Measurements from ENCODE around the gene GLP1R. TPM values are rescaled to one million over a fixed set of nuclear protein-coding genes. Genes with fewer than 3 reads are reported as not detected.

Gene GLP1R
- total and polyA plus RNA-seq, 2 of the 13 experiments (the other 11 are each of a cell fraction or from before 2014, with no cell fraction given) = not detected

DNA sequence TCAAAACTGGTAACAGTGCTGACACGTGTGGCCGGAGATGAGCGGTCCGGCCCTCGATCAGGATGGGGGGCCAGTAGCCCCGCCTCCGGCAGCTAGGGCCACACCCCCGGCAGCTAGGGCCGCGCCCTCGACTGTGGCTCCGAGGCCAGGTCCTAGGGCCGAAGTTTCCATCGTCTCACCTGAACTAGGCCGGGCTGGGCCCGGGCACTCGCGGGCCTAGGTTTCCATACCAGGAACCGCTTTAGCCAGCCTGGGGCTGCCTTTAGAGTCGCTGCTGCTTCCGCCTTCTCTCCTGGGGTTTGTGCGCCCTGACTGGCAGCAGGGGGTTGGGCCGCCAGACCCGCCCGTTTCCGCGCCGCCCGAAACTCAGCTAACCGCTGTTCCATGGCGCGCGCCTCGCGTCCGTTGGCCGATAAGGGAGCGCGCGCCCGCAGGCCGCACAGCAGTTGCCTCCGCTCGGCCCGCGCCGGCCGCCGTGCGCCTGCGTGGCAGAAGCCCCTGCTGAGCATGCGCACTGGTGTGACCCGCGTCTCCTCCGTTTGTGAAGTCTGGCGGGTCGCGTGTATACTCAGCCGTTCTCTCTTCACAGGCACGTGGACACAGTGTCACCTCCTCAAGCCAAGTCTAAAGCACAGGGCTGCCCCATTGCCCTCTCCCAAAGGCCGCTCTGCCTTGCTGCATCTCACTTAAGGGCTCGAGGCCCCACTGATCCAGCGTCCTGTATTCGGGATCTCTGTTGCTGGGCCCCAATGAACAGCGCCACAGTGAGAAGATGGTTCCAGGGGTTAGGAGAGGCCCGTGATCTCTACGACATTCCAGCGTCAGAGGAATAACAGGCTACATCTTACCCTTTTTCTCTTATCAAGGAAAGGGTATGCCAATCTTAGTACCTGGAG is 66.4 kb downstream of the GLP1R start, which contains the start of gene SAYSD1 (continued):
- TF ChIP-seq, protein P1, sequence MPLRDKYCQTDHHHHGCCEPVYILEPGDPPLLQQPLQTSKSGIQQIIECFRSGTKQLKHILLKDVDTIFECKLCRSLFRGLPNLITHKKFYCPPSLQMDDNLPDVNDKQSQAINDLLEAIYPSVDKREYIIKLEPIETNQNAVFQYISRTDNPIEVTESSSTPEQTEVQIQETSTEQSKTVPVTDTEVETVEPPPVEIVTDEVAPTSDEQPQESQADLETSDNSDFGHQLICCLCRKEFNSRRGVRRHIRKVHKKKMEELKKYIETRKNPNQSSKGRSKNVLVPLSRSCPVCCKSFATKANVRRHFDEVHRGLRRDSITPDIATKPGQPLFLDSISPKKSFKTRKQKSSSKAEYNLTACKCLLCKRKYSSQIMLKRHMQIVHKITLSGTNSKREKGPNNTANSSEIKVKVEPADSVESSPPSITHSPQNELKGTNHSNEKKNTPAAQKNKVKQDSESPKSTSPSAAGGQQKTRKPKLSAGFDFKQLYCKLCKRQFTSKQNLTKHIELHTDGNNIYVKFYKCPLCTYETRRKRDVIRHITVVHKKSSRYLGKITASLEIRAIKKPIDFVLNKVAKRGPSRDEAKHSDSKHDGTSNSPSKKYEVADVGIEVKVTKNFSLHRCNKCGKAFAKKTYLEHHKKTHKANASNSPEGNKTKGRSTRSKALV (CRISPR knock-in tag; IDR thresholded peaks at IDR 0.05) = peak; percentile 98
- TF ChIP-seq, protein P2, sequence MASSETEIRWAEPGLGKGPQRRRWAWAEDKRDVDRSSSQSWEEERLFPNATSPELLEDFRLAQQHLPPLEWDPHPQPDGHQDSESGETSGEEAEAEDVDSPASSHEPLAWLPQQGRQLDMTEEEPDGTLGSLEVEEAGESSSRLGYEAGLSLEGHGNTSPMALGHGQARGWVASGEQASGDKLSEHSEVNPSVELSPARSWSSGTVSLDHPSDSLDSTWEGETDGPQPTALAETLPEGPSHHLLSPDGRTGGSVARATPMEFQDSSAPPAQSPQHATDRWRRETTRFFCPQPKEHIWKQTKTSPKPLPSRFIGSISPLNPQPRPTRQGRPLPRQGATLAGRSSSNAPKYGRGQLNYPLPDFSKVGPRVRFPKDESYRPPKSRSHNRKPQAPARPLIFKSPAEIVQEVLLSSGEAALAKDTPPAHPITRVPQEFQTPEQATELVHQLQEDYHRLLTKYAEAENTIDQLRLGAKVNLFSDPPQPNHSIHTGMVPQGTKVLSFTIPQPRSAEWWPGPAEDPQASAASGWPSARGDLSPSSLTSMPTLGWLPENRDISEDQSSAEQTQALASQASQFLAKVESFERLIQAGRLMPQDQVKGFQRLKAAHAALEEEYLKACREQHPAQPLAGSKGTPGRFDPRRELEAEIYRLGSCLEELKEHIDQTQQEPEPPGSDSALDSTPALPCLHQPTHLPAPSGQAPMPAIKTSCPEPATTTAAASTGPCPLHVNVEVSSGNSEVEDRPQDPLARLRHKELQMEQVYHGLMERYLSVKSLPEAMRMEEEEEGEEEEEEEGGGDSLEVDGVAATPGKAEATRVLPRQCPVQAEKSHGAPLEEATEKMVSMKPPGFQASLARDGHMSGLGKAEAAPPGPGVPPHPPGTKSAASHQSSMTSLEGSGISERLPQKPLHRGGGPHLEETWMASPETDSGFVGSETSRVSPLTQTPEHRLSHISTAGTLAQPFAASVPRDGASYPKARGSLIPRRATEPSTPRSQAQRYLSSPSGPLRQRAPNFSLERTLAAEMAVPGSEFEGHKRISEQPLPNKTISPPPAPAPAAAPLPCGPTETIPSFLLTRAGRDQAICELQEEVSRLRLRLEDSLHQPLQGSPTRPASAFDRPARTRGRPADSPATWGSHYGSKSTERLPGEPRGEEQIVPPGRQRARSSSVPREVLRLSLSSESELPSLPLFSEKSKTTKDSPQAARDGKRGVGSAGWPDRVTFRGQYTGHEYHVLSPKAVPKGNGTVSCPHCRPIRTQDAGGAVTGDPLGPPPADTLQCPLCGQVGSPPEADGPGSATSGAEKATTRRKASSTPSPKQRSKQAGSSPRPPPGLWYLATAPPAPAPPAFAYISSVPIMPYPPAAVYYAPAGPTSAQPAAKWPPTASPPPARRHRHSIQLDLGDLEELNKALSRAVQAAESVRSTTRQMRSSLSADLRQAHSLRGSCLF (CRISPR knock-in tag; IDR thresholded peaks at IDR 0.05; ENCODE audit: borderline replicate concordance) = peak; percentile 95; the same call in 1 of the 2 replicates
- no peak for TF ChIP-seq ZNF10 (CRISPR knock-in tag; IDR thresholded peaks at IDR 0.05; ENCODE audit: borderline replicate concordance, low read depth)
- TF ChIP-seq ZSCAN22 (CRISPR knock-in tag; IDR thresholded peaks at IDR 0.05) = peak; percentile 90
- no peak for TF ChIP-seq AKAP8 (CRISPR knock-in tag; IDR thresholded peaks at IDR 0.05)
- TF ChIP-seq RFX1 (IDR thresholded peaks at IDR 0.05) = no peak
- peak; percentile 75; the same call in 1 of the 2 replicates for TF ChIP-seq POLR2AphosphoS5 (IDR thresholded peaks at IDR 0.05; ENCODE audit: low read depth, low read length)
- peak; percentile 69; the same call in 1 of the 2 replicates for TF ChIP-seq ZKSCAN1 (IDR thresholded peaks at IDR 0.05; ENCODE audit: low read length)
- TF ChIP-seq GATAD2A (CRISPR knock-in tag; IDR thresholded peaks at IDR 0.05) = peak; percentile 5; the same call in 1 of the 2 replicates
- peak; percentile 9; the same call in 1 of the 2 replicates for TF ChIP-seq ZNF292 (CRISPR knock-in tag; IDR thresholded peaks at IDR 0.05; ENCODE audit: borderline replicate concordance, low read depth)
- peak; percentile 99 for TF ChIP-seq ZNF251 (CRISPR knock-in tag; IDR thresholded peaks at IDR 0.05)
- TF ChIP-seq, protein P3, sequence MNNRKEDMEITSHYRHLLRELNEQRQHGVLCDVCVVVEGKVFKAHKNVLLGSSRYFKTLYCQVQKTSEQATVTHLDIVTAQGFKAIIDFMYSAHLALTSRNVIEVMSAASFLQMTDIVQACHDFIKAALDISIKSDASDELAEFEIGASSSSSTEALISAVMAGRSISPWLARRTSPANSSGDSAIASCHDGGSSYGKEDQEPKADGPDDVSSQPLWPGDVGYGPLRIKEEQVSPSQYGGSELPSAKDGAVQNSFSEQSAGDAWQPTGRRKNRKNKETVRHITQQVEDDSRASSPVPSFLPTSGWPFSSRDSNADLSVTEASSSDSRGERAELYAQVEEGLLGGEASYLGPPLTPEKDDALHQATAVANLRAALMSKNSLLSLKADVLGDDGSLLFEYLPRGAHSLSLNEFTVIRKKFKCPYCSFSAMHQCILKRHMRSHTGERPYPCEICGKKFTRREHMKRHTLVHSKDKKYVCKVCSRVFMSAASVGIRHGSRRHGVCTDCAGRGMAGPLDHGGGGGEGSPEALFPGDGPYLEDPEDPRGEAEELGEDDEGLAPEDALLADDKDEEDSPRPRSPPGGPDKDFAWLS (CRISPR knock-in tag; IDR thresholded peaks at IDR 0.05; ENCODE audit: borderline replicate concordance) = no peak
- peak; percentile 75 for TF ChIP-seq ELF1 (CRISPR knock-in tag; IDR thresholded peaks at IDR 0.05)
- TF ChIP-seq HNRNPK (IDR thresholded peaks at IDR 0.05; ENCODE audit: low read depth, low read length, poor library complexity, severe bottlenecking) = peak; percentile 21
- TF ChIP-seq MXD4 (CRISPR knock-in tag; IDR thresholded peaks at IDR 0.05) = peak; percentile 91
- TF ChIP-seq FLYWCH1 (CRISPR knock-in tag; IDR thresholded peaks at IDR 0.05) = peak; percentile 99
- TF ChIP-seq, protein P4, sequence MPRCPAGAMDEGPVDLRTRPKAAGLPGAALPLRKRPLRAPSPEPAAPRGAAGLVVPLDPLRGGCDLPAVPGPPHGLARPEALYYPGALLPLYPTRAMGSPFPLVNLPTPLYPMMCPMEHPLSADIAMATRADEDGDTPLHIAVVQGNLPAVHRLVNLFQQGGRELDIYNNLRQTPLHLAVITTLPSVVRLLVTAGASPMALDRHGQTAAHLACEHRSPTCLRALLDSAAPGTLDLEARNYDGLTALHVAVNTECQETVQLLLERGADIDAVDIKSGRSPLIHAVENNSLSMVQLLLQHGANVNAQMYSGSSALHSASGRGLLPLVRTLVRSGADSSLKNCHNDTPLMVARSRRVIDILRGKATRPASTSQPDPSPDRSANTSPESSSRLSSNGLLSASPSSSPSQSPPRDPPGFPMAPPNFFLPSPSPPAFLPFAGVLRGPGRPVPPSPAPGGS (CRISPR knock-in tag; IDR thresholded peaks at IDR 0.05) = peak; percentile 99
